ENCODE data around the gene PDC. TPM values are rescaled to one million over a fixed set of nuclear protein-coding genes. Genes with fewer than 3 reads are reported as not detected.

Gene PDC
- total RNA-seq, 1 experiment from 2014 or later: not detected

GRCh38 chr1:186420923-186421322, 40.0 kb downstream of the PDC start:
- CTCF ChIA-PET: interaction anchor here (1.3 kb wide), 1 partner anchor 46 kb away, joined by 5 read pairs; the partner anchor contains the start of gene TPR
- intact Hi-C loops (cut with micrococcal nuclease; ENCODE audit: unreplicated experiment): no loop called here
- Histone ChIP-seq H3K36me3 (ENCODE audit: control insufficient read depth, insufficient read depth, low read length) (no peaks in the 10 kb centered on the region), H3K9me3 (no peaks in the 10 kb centered on the region), H3K4me1 (no peaks in the 10 kb centered on the region), H3K27me3 (replicated peaks; ENCODE audit: control insufficient read depth, insufficient read depth, low read length) (no peaks in the 10 kb centered on the region), H3K4me3 (ENCODE audit: low read depth, low read length) (no peak overlapping the region)
- TF ChIP-seq, protein P1, sequence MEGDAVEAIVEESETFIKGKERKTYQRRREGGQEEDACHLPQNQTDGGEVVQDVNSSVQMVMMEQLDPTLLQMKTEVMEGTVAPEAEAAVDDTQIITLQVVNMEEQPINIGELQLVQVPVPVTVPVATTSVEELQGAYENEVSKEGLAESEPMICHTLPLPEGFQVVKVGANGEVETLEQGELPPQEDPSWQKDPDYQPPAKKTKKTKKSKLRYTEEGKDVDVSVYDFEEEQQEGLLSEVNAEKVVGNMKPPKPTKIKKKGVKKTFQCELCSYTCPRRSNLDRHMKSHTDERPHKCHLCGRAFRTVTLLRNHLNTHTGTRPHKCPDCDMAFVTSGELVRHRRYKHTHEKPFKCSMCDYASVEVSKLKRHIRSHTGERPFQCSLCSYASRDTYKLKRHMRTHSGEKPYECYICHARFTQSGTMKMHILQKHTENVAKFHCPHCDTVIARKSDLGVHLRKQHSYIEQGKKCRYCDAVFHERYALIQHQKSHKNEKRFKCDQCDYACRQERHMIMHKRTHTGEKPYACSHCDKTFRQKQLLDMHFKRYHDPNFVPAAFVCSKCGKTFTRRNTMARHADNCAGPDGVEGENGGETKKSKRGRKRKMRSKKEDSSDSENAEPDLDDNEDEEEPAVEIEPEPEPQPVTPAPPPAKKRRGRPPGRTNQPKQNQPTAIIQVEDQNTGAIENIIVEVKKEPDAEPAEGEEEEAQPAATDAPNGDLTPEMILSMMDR (IDR thresholded peaks at IDR 0.05; ENCODE audit: insufficient read depth in 1 of 2, low read depth in 1 of 2, low read length in 1 of 2, severe bottlenecking in 1 of 2, unreplicated experiment in 1 of 2): no peak
- Mint-ChIP-seq H3K4me1 (ENCODE audit: low read depth, unreplicated experiment) (no peaks in the 10 kb centered on the region), H3K4me3 (ENCODE audit: unreplicated experiment) (no peak overlapping the region), H3K9me3 (ENCODE audit: unreplicated experiment) (no peaks in the 10 kb centered on the region), H3K27ac (ENCODE audit: unreplicated experiment) (no peak overlapping the region), H3K36me3 (ENCODE audit: insufficient read depth, unreplicated experiment) (peaks cover 11% of the 10 kb centered on the region), H3K27me3 (ENCODE audit: insufficient read depth, unreplicated experiment) (no peaks in the 10 kb centered on the region)
- POLR2A ChIA-PET: no interaction called here
- DNase-seq: no peak
- no TSS peak for BruUV-seq (replicated peaks)

DNA sequence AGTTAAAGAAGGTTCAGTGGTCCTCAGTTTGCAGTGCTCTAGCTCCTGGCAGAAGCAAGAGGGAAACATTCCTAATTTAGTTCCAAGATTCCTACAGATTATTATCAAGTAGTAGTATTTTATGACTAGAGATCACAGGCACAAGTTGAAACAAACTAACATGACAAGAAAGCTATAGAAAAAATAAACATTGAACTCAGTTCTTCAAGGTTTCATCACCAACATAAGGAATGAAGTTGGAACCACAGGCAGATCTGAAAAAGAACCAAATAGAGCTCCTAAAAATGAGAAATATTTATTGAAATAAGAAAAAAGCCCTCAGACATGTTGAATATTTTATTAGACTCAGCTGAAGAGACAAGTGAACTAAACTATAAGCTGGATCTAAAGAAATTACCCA, 40.6 kb downstream of the PDC start:
- no peak overlapping the region for H3K4me3 Mint-ChIP-seq (ENCODE audit: unreplicated experiment)
- POLR2A ChIA-PET: no interaction called here
- CTCF ChIA-PET: interaction anchor here (1.3 kb wide), 1 partner anchor 45 kb away, joined by 5 read pairs; the partner anchor contains the start of gene TPR
- no peak for DNase-seq
- Histone ChIP-seq H3K9me3 (no peaks in the 10 kb centered on the region), H3K36me3 (ENCODE audit: control insufficient read depth, insufficient read depth, low read length) (no peaks in the 10 kb centered on the region; the same call in 1 of the 2 replicates), H3K4me1 (no peaks in the 10 kb centered on the region), H3K27me3 (replicated peaks; ENCODE audit: control insufficient read depth, insufficient read depth, low read length) (no peaks in the 10 kb centered on the region), H3K4me3 (ENCODE audit: low read depth, low read length) (no peak overlapping the region)
- TF ChIP-seq, protein P1 (IDR thresholded peaks at IDR 0.05; ENCODE audit: insufficient read depth in 1 of 2, low read depth in 1 of 2, low read length in 1 of 2, severe bottlenecking in 1 of 2, unreplicated experiment in 1 of 2): no peak
- H3K9me3 Mint-ChIP-seq (ENCODE audit: unreplicated experiment): no peaks in the 10 kb centered on the region
- no peaks in the 10 kb centered on the region for H3K4me1 Mint-ChIP-seq (ENCODE audit: low read depth, unreplicated experiment)
- no TSS peak for BruUV-seq (replicated peaks)
- no peaks in the 10 kb centered on the region for H3K27me3 Mint-ChIP-seq (ENCODE audit: insufficient read depth, unreplicated experiment)
- intact Hi-C loops (cut with micrococcal nuclease; ENCODE audit: unreplicated experiment): no loop called here
- H3K27ac Mint-ChIP-seq (ENCODE audit: unreplicated experiment): no peak overlapping the region
- peaks cover 15% of the 10 kb centered on the region for H3K36me3 Mint-ChIP-seq (ENCODE audit: insufficient read depth, unreplicated experiment)

DNA sequence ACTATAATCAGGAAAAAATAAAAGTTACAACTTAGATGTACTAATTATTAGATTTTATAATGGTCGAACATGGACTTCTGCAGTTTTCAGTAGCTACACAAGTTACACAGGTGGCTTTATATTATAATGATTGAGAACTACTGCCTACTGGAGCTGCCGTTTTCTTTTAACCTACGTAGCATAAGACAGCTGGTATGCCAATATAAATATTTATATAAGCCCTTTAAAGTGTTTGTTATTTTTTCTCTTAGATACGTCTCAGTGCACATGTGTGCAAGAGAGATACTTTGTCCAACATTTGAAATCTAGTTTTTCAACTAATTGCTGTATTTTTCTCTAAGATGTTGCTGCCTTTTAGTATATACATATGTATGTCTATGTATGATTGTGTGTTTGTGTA, 42.4 kb downstream of the PDC start:
- ChIA-PET CTCF (no interaction called here), POLR2A (no interaction called here)
- no peak overlapping the region for H3K4me3 Mint-ChIP-seq (ENCODE audit: unreplicated experiment)
- Histone ChIP-seq H3K4me3 (ENCODE audit: low read depth, low read length) (no peak overlapping the region), H3K4me1 (no peaks in the 10 kb centered on the region), H3K27me3 (replicated peaks; ENCODE audit: control insufficient read depth, insufficient read depth, low read length) (no peaks in the 10 kb centered on the region), H3K36me3 (ENCODE audit: control insufficient read depth, insufficient read depth, low read length) (no peaks in the 10 kb centered on the region; the same call in 1 of the 2 replicates), H3K9me3 (no peaks in the 10 kb centered on the region)
- no peaks in the 10 kb centered on the region for H3K27me3 Mint-ChIP-seq (ENCODE audit: insufficient read depth, unreplicated experiment)
- TF ChIP-seq, protein P1 (IDR thresholded peaks at IDR 0.05; ENCODE audit: insufficient read depth in 1 of 2, low read depth in 1 of 2, low read length in 1 of 2, severe bottlenecking in 1 of 2, unreplicated experiment in 1 of 2): no peak
- no TSS peak for BruUV-seq (replicated peaks)
- H3K4me1 Mint-ChIP-seq (ENCODE audit: low read depth, unreplicated experiment): no peaks in the 10 kb centered on the region
- peaks cover 24% of the 10 kb centered on the region for H3K36me3 Mint-ChIP-seq (ENCODE audit: insufficient read depth, unreplicated experiment)
- H3K9me3 Mint-ChIP-seq (ENCODE audit: unreplicated experiment): no peaks in the 10 kb centered on the region
- no peak for DNase-seq
- H3K27ac Mint-ChIP-seq (ENCODE audit: unreplicated experiment): no peak overlapping the region
- intact Hi-C loops (cut with micrococcal nuclease; ENCODE audit: unreplicated experiment): no loop called here
